AG10803 (cell line): ENCODE results near the gene FKBP8.
A peak's percentile ranks its signal among the peaks of the same experiment; 100 is the strongest.
"Not testable (repeated sequence)": the region's sequence is repeated elsewhere in the genome, so short reads cannot be mapped to it uniquely, and the experiment has no call there.

Experiments used
- DNase-seq: peaks from one replicate; pipeline ENCODE4 v3.0.0; 2010; ENCODE audit warnings: low read depth
- H3K4me3 ChIP-seq: 2 replicates; pipeline ENCODE4 v1.5.1; 2011; ENCODE audit warnings: mild to moderate bottlenecking, low read length, control low read depth
- CTCF ChIP-seq: conservative IDR thresholded peaks from 2 replicates; pipeline ENCODE4 v1.5.1; 2011; ENCODE audit warnings: mild to moderate bottlenecking, low read length, control low read depth, inconsistent platforms

Gene FKBP8

GRCh38 chr19:18557411-18558201 lies 14.2 kb upstream of the FKBP8 start, which contains the start of gene KXD1:
KXD1 (plus strand) TSS chr19:18557870; CDS start chr19:18562057, 4,187 bp downstream.
- H3K4me3 ChIP-seq: peak within 1 kb of the TSS; percentile 99
- no peak for TF ChIP-seq CTCF
- peak; percentile 99 for DNase-seq

- no peak for TF ChIP-seq CTCF
- no peak overlapping the region for H3K4me3 ChIP-seq
- DNase-seq: no peak
Measured at GRCh38 chr19:18551631-18552030, 8.3 kb upstream of the FKBP8 start.

- DNase-seq: peak; percentile 63
- peak; percentile 21; the same call in 1 of the 2 replicates for TF ChIP-seq CTCF
- H3K4me3 ChIP-seq: peak overlapping the region; percentile 56
Measured at GRCh38 chr19:18543814-18544475, 572 bp upstream of the FKBP8 start.

GRCh38 chr19:18541992-18542940 lies 1.1 kb downstream of the FKBP8 start:
- no peak for DNase-seq
- H3K4me3 ChIP-seq: peak overlapping the region; percentile 80
- TF ChIP-seq CTCF: no peak

GRCh38 chr19:18541258-18541991 lies 1.9 kb downstream of the FKBP8 start:
- TF ChIP-seq CTCF: no peak
- DNase-seq: peak; percentile 57

GRCh38 chr19:18540200-18540599 lies 3.2 kb downstream of the FKBP8 start:
- DNase-seq: not testable (repeated sequence)

More at GRCh38 chr19:18541258-18541991, 1.9 kb downstream of the FKBP8 start:
- H3K4me3 ChIP-seq: peak overlapping the region; percentile 80; the same call in 1 of the 2 replicates

More at GRCh38 chr19:18540200-18540599, 3.2 kb downstream of the FKBP8 start:
- H3K4me3 ChIP-seq: not testable (repeated sequence)
